Gastrocnemius medialis (tissue), 4 donors: ENCODE measurements around the gene MTCL3.

Experiments used
- POLR2A ChIP-seq, 2 donors: fragments of 450-650 bp; IDR thresholded peaks; one replicate each; pipeline ENCODE4 v1.6.1; 2017; ENCODE audit warnings: antibody characterized with exemption in 2 of 2, mild to moderate bottlenecking in 2 of 2, moderate library complexity in 2 of 2
- TF ChIP-seq, protein P1 (sequence below), 5 experiments: fragments of 450-650 bp in 3 of 5; fragments of 200-600 bp in 2 of 5; sonication (generic) in 2 of 5; IDR thresholded peaks in 4 of 5; conservative IDR thresholded peaks in 1 of 5; 1 replicate in 4 of 5; 2 replicates in 1 of 5; pipeline ENCODE4 v1.5.1; 2016 to 2019; ENCODE audit warnings: antibody characterized with exemption in 5 of 5, mild to moderate bottlenecking in 3 of 5, moderate library complexity in 3 of 5

DNA sequence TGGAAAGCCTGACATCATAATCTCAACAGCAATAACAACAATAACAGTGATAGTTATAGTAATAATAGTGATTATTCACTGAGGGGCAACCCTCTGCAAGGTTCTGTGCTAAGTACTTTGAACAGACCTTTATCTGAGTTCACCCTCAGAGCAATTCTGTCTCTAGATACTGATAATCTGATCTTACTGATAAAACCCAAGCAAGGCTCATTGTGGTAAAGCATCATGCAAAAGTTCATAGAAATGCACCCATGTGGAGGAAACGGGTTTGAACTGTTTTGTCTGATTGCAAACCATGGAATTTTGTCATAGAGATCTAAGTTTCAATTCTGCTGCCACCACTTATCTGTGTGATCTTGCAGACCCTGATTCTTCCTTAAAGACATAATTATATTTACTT, 58.7 kb downstream of the MTCL3 start:
- TF ChIP-seq, protein P1, sequence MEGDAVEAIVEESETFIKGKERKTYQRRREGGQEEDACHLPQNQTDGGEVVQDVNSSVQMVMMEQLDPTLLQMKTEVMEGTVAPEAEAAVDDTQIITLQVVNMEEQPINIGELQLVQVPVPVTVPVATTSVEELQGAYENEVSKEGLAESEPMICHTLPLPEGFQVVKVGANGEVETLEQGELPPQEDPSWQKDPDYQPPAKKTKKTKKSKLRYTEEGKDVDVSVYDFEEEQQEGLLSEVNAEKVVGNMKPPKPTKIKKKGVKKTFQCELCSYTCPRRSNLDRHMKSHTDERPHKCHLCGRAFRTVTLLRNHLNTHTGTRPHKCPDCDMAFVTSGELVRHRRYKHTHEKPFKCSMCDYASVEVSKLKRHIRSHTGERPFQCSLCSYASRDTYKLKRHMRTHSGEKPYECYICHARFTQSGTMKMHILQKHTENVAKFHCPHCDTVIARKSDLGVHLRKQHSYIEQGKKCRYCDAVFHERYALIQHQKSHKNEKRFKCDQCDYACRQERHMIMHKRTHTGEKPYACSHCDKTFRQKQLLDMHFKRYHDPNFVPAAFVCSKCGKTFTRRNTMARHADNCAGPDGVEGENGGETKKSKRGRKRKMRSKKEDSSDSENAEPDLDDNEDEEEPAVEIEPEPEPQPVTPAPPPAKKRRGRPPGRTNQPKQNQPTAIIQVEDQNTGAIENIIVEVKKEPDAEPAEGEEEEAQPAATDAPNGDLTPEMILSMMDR (IDR thresholded peaks at IDR 0.05 in 4 of 5, conservative IDR thresholded peaks at IDR 0.05 in 1 of 5) = no peak
- no peak for TF ChIP-seq POLR2A (IDR thresholded peaks at IDR 0.05)
